SU-DHL-6 (cell line): ENCODE results near the gene GOT1.

Source experiments
- H2AFZ ChIP-seq: fragments of 200-600 bp; sonication (generic); 2 replicates; pipeline ENCODE4 v1.6.1; 2014; ENCODE audit warnings: low read depth, mild to moderate bottlenecking, moderate library complexity, mixed read lengths, antibody characterized with exemption, low read length; ENCODE audit not compliant: severe bottlenecking
- H3F3A ChIP-seq: fragments of 200-600 bp; shearing (Covaris generic); 2 replicates; pipeline ENCODE4 v1.6.0; 2016; ENCODE audit warnings: antibody characterized with exemption, mild to moderate bottlenecking; ENCODE audit not compliant: insufficient read depth
- H3K27ac ChIP-seq: fragments of 200-600 bp; sonication (generic); 2 replicates; pipeline ENCODE4 v1.5.1; 2016; ENCODE audit warnings: low read depth, mild to moderate bottlenecking, low read length, moderate library complexity, mixed read lengths
- H3K27me3 ChIP-seq: fragments of 200-600 bp; sonication (generic), shearing (Covaris generic); 2 replicates; pipeline ENCODE4 v1.6.0; 2014; ENCODE audit warnings: mild to moderate bottlenecking, low read length
- H3K36me3 ChIP-seq: fragments of 200-600 bp; sonication (generic); 2 replicates; pipeline ENCODE4 v1.6.1; 2014; ENCODE audit warnings: mild to moderate bottlenecking, low read length, mixed read lengths
- H3K4me2 ChIP-seq: fragments of 300-600, 200-600 bp; shearing (Covaris generic), sonication (generic); 2 replicates; pipeline ENCODE4 v1.6.0; 2014; ENCODE audit warnings: low read length, low read depth, mild to moderate bottlenecking; ENCODE audit not compliant: poor library complexity, severe bottlenecking
- H3K4me3 ChIP-seq: fragments of 200-600 bp; sonication (generic); 2 replicates; pipeline ENCODE4 v1.5.1; 2014; ENCODE audit warnings: antibody characterized with exemption, low read length, mild to moderate bottlenecking, mixed read lengths; ENCODE audit not compliant: insufficient read depth, poor library complexity, severe bottlenecking
- H3K79me2 ChIP-seq: fragments of 200-600 bp; sonication (generic); 2 replicates; pipeline ENCODE4 v1.6.1; 2014; ENCODE audit warnings: mild to moderate bottlenecking, low read length, moderate library complexity; ENCODE audit not compliant: insufficient read depth
- H3K9ac ChIP-seq: fragments of 200-600 bp; sonication (generic); 2 replicates; pipeline ENCODE4 v1.7.0; 2014; ENCODE audit warnings: mild to moderate bottlenecking, low read length
- H3K9me2 ChIP-seq: fragments of 200-600 bp; sonication (generic); replicated peaks from 2 replicates; pipeline ENCODE4 v1.6.1; 2014; ENCODE audit warnings: low read length; ENCODE audit not compliant: insufficient read depth
- H3K9me3 ChIP-seq: fragments of 200-600 bp; sonication (generic); 2 replicates; pipeline ENCODE4 v1.6.1; 2014; ENCODE audit warnings: low read length, mixed read lengths; ENCODE audit not compliant: insufficient read depth
- H4K20me1 ChIP-seq: fragments of 200-600 bp; sonication (generic); 2 replicates; pipeline ENCODE4 v1.6.1; 2014; ENCODE audit warnings: low read depth, mild to moderate bottlenecking, antibody characterized with exemption, low read length, moderate library complexity, mixed read lengths
- EZH2phosphoT487 ChIP-seq: fragments of 200-600 bp; sonication (generic), shearing (Covaris generic); conservative IDR thresholded peaks from 2 replicates; pipeline ENCODE4 v1.6.1; 2018; ENCODE audit warnings: mild to moderate bottlenecking, antibody characterized with exemption, low read length, moderate library complexity, mixed read lengths
- TF ChIP-seq, protein P1 (sequence below): fragments of 200-600 bp; sonication (generic); IDR thresholded peaks from one replicate; pipeline ENCODE4 v1.5.1; 2017; ENCODE audit warnings: antibody characterized with exemption, mild to moderate bottlenecking, low read length, moderate library complexity; ENCODE audit not compliant: insufficient read depth, poor library complexity, severe bottlenecking

The GOT1 gene

DNA sequence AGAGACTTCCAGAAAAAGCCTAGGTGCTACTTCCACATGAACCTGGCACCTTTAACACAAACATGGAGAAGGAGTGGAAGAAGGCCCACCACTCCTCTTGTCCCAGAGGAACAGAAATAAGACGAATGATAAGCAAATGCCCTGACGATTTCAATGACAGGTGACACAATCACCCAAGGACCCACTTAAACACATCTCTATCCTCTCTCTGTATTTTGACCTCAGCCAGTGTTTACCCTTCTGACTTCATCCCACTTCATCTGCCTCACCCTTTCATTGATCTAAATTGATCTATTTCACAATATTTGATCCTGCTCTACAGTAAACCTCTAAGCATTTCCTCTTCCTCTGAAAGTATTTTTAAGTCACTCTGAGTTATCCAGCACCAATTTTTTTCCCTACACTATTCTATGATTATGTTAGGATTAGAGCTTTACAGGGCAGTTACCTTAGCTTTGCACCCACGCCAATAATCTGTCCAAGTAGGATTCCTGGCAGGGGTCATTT is 9.1 kb downstream of the GOT1 start:
- Histone ChIP-seq H3K9me2 (no peaks in the 10 kb centered on the region), H3K27ac (no peak overlapping the region), H2AFZ (no peak overlapping the region), H3K27me3 (no peaks in the 10 kb centered on the region), H3K9me3 (no peaks in the 10 kb centered on the region), H3F3A (no peaks in the 10 kb centered on the region), H3K36me3 (0 out of 2 replicates have a peak, but pooled peaks cover 5% of the 10 kb centered on the region), H3K4me2 (no peak overlapping the region), H4K20me1 (no peaks in the 10 kb centered on the region), H3K79me2 (peaks cover 7% of the 10 kb centered on the region; the same call in 1 of the 2 replicates), H3K9ac (no peak overlapping the region), H3K4me3 (no peak overlapping the region)
- TF ChIP-seq, protein P1, sequence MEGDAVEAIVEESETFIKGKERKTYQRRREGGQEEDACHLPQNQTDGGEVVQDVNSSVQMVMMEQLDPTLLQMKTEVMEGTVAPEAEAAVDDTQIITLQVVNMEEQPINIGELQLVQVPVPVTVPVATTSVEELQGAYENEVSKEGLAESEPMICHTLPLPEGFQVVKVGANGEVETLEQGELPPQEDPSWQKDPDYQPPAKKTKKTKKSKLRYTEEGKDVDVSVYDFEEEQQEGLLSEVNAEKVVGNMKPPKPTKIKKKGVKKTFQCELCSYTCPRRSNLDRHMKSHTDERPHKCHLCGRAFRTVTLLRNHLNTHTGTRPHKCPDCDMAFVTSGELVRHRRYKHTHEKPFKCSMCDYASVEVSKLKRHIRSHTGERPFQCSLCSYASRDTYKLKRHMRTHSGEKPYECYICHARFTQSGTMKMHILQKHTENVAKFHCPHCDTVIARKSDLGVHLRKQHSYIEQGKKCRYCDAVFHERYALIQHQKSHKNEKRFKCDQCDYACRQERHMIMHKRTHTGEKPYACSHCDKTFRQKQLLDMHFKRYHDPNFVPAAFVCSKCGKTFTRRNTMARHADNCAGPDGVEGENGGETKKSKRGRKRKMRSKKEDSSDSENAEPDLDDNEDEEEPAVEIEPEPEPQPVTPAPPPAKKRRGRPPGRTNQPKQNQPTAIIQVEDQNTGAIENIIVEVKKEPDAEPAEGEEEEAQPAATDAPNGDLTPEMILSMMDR: no peak
- TF ChIP-seq EZH2phosphoT487: no peak

DNA sequence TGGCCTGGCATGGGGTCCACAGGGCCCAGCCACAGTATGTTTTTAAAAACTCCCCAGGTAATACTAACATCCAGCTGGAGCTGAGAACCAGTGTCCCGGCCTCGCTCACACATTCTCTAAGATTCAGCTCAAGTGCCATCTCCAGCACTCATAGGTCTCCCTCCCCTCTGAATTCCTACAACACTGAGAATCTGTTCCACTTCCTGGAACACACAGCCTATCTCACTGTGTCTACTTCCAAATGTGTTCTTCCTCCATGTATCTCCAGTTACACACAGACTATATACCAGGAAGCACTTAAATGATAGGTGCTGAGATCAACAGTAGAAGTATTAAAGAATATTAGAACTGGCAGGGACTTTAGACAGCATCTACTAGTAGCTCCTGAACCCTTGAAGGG is 10.7 kb downstream of the GOT1 start:
- TF ChIP-seq, protein P1: no peak
- TF ChIP-seq EZH2phosphoT487: no peak
- peaks cover 3% of the 10 kb centered on the region; the same call in 1 of the 2 replicates for H3K79me2 ChIP-seq

DNA sequence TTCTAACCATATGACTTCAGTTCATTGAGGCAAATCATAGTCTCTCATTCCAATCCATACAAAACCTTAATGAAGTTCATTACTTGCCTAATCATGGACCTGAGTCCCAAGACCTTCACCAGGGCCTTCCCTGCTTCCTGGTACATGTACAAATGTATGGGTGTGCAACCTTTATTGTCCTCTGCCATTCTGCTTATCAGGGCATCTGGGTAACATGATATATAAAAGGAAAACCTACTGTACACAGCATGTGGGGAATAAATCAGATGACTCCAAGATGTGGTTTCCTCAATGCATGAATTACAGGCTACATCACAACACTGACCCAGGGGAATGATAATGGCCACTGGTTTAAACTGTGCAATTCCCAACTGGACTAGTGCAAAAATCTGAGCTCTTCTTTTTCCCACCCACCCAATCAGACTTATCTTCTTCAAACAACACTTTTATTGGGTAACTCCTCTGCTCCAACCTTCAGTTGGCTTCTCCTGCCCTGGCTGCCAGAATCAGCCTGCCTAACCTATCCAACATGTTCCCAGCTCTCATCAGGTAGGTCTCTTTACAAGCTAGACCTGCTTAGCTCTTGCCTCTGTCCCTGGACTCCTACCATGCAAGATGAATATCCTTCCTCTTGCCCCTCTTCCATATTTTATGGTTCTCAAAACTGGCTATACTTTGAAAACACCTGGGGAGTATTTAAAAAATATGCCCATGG is 11.4 kb downstream of the GOT1 start:
- no peak overlapping the region for H3K4me3 ChIP-seq
- TF ChIP-seq EZH2phosphoT487: no peak
- TF ChIP-seq, protein P1: no peak
- H3K27ac ChIP-seq: no peak overlapping the region
- H3F3A ChIP-seq: no peaks in the 10 kb centered on the region
- H3K9me2 ChIP-seq: no peaks in the 10 kb centered on the region
- H3K9ac ChIP-seq: no peak overlapping the region
- no peak overlapping the region for H3K4me2 ChIP-seq
- H3K36me3 ChIP-seq: 0 out of 2 replicates have a peak, but pooled peaks cover 5% of the 10 kb centered on the region
- no peaks in the 10 kb centered on the region for H4K20me1 ChIP-seq
- H3K27me3 ChIP-seq: no peaks in the 10 kb centered on the region
- 0 out of 2 replicates have a peak, but pooled peaks cover 3% of the 10 kb centered on the region for H3K79me2 ChIP-seq
- H3K9me3 ChIP-seq: no peaks in the 10 kb centered on the region
- no peak overlapping the region for H2AFZ ChIP-seq

More for the DNA sequence above, 10.7 kb downstream of the GOT1 start:
- Histone ChIP-seq H3K27ac (no peak overlapping the region), H3F3A (no peaks in the 10 kb centered on the region), H2AFZ (no peak overlapping the region), H3K4me3 (no peak overlapping the region), H3K4me2 (no peak overlapping the region), H3K9ac (no peak overlapping the region), H3K9me2 (no peaks in the 10 kb centered on the region), H3K36me3 (0 out of 2 replicates have a peak, but pooled peaks cover 5% of the 10 kb centered on the region), H3K9me3 (no peaks in the 10 kb centered on the region), H4K20me1 (no peaks in the 10 kb centered on the region), H3K27me3 (no peaks in the 10 kb centered on the region)
